Measurements from ENCODE around the gene IGF2BP3. TPM values are rescaled to one million over a fixed set of nuclear protein-coding genes. Genes with fewer than 3 reads are reported as not detected.

Gene IGF2BP3
- total RNA-seq, 4 donors from 2014 or later: 0.32 to 2.3 (median 1.4) TPM

DNA sequence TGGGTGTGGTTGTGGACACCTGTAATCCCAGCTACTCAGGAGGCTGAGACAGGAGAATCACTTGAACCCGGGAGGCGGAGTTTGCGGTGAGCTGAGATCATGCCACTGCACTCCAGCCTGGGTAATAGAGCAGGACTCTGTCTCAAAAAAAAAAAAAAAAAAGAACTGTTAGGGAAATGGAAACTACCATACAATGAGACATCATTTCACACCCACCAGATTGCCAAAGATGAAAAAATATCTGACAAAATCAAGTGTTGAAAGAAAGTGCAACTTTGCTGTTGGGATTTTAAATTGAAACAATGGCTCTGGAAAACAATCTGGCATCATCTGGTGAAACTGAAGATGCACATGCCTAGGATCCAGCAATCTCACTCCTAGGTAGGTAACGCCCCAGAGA is 187.2 kb downstream of the IGF2BP3 start:
- TF ChIP-seq, protein P1, sequence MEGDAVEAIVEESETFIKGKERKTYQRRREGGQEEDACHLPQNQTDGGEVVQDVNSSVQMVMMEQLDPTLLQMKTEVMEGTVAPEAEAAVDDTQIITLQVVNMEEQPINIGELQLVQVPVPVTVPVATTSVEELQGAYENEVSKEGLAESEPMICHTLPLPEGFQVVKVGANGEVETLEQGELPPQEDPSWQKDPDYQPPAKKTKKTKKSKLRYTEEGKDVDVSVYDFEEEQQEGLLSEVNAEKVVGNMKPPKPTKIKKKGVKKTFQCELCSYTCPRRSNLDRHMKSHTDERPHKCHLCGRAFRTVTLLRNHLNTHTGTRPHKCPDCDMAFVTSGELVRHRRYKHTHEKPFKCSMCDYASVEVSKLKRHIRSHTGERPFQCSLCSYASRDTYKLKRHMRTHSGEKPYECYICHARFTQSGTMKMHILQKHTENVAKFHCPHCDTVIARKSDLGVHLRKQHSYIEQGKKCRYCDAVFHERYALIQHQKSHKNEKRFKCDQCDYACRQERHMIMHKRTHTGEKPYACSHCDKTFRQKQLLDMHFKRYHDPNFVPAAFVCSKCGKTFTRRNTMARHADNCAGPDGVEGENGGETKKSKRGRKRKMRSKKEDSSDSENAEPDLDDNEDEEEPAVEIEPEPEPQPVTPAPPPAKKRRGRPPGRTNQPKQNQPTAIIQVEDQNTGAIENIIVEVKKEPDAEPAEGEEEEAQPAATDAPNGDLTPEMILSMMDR (IDR thresholded peaks at IDR 0.05): no peak
- no peak for ATAC-seq (ENCODE audit: low FRiP score)

DNA sequence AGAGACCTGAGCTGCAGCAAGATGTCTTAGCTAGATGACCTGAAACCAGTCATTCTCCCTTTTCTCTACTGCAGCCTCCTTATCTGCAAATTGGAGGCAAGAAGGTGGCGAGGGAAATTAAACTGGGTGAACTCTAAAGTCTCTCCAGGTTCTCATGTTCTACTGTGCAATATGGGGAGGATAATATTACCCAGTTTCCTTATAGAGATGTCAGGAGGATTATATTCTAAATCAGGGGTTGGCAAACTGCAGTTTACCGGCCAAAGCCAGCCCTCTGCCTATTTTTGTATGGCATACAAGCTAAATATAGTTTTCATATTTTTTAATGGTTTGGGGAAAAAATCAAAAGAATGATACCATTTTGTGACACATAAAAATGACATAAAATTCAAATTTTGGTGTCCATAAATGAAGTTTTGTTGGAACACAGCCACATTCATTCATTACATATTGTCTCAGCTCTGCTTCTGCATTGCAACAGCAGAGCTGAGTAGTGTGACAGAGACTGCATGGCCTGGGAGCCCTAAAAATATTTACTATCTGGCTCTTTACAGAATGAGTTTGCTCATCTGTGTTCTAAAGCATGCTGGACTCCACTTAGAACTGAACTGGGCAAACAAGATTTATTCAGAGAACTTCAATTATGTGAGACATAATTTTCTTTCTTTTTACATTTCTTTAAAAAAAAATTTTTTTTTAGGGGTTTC is 190.3 kb downstream of the IGF2BP3 start:
- ATAC-seq (ENCODE audit: low FRiP score): no peak
- DNase-seq (ENCODE audit: low spot score): no peak
- TF ChIP-seq, protein P1 (IDR thresholded peaks at IDR 0.05): no peak

More for the DNA sequence above, 187.2 kb downstream of the IGF2BP3 start:
- DNase-seq (ENCODE audit: low spot score): no peak

DNA sequence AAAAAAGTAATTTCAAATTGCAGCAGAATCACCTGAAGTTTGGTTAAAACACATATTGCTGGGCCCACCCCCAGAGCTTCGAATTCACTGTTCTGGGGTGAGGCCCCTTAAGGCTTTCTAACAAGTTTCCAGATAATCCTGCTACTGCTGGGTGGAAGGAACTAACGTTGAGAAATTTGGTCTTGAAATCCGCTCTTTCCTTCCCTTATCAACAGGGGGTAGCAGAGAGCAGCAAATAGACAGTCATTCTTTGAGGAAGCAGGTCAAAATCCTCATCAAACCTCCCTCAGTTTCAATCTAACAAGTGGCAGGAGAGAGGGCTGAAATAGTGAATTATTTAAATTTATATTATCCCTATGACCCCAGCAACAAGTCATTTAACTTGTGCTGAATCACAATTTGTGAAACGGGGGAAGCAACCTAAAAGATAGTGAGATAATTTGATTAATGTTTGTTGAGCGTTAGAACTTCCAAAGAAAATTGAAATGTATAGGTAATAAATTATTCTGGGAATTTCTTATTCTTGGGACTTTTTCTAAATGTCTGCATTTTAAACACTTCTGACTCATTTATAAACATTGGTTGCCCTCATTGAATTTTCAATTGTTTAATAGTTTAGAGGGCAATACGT is 192.8 kb downstream of the IGF2BP3 start:
- TF ChIP-seq, protein P1 (IDR thresholded peaks at IDR 0.05): no peak
- DNase-seq (ENCODE audit: low spot score): no peak
- ATAC-seq (ENCODE audit: low FRiP score): peak; percentile 62

DNA sequence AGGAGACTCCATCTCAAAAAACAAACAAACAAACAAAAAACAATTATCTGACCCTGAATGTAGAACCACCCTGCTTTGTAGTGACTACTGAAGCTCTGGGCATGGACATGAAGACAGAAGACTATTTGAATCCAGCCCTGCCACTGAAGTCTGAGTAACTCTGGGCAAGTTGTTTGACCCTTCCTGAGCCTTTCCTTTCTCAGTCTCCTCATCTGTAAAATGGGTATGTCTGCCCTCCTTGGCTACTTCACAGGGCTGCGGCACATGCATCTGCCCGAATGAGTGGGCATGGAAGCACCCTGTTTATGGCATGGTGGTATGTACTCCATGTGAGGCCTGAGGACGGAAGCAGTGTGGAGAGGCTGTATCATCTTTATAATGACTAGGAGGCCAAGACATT is 193.3 kb downstream of the IGF2BP3 start:
- DNase-seq (ENCODE audit: low spot score) (no peak), ATAC-seq (ENCODE audit: low FRiP score) (no peak)

DNA sequence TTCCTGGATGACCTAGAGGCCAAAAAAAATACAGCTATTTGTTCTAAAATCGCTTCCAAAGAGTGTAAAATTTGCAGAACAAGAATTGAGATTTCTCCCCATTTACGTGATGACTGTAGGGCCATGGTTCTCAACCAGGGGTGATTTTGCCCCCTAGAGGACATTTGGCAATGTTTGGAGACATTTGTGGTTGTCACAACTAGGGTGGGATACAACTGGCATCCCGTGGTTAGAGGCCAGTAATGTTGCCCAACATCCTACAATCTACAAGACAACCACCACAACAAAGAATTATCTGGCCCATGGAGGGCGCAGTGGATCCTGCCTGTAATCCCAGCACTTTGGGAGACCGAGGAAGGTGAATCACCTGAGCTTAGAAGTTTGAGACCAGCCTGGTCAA is 193.9 kb downstream of the IGF2BP3 start:
- DNase-seq (ENCODE audit: low spot score) (no peak), ATAC-seq (ENCODE audit: low FRiP score) (no peak)
- TF ChIP-seq, protein P1 (IDR thresholded peaks at IDR 0.05): no peak

More for the DNA sequence above, 193.3 kb downstream of the IGF2BP3 start:
- TF ChIP-seq, protein P1 (IDR thresholded peaks at IDR 0.05): no peak

DNA sequence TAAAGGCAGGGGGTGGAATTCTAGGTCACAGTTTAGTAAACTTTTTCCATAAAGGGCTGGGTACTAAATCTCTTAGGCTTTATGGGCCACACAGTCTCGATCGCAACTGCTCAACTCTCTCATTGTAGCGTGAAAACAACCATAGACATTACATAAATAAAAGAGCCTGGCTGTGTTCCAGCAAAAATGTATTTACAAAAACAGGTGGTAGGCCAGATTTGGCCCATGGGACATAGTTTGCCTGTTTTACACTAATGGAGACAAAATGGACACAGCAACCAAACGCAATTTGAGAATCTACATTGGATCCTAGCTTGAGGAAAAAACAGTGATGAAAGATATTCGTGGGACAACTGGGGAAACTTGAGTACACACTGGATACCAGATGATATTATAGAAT is 194.4 kb downstream of the IGF2BP3 start:
- no peak for ATAC-seq (ENCODE audit: low FRiP score)
- no peak for DNase-seq (ENCODE audit: low spot score)
- TF ChIP-seq, protein P1 (IDR thresholded peaks at IDR 0.05): no peak

DNA sequence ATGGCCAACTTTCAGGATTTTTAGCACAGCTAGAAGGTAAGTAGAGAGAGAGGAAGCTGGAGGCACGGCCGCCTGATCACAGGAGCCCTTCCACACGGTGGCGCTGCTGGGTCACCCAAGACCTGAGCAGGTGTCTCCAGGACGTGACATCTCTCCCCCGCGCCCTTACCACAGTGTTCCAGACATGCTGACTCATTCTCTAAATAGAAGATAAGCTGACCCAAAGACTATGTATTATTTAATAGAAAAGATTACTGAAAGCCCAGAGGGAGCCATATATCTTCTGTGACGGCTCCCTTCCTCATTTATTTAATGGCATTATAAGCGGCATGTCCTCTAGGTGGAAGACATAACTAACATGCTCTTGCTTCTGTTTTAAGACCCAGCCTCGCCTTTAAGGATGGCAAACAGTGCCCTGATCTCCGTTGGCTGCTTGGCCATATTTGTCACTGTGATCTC is 197.1 kb downstream of the IGF2BP3 start:
- peak; percentile 95 for ATAC-seq (ENCODE audit: low FRiP score)
- peak; percentile 94 for DNase-seq (ENCODE audit: low spot score)
- TF ChIP-seq, protein P1 (IDR thresholded peaks at IDR 0.05): peak in 1 of 3 donors; percentile 48
